Measurements from ENCODE around the gene WDR75. TPM values are rescaled to one million over a fixed set of nuclear protein-coding genes. Genes with fewer than 3 reads are reported as not detected.

Gene WDR75
- polyA plus RNA-seq, 3 donors, result 3.9 to 20.7 (median 5.8) TPM

DNA sequence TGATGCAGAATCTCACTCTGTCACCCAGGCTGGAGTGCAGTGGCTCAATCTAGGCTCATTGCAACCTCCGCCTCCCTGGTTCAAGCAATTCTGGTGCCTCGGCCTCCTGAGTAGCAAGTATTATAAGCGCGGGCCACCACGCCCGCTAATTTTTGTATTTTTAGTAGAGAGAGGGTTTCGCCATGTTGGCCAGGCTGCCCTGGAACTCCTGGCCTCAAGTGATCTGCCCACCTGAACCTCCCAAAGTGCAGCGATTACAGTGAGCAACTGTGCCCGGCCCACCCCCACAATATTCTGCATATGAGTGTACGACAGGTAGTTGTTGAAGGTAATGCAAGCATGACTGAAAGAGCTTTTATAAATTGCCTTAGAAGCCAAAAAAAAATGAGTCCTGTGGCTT lies 1.2 kb downstream of the WDR75 start:
- no peak overlapping the region for H3K9ac ChIP-seq (ENCODE audit: insufficient read depth, low read length, poor library complexity, severe bottlenecking)
- Mint-ChIP-seq H3K27me3 (ENCODE audit: low read depth in 3 of 3) (peaks cover 0 to 3% (median 0%) of the 10 kb centered on the region in 3 donors), H3K4me1 (peaks cover 14% of the 10 kb centered on the region), H3K9me3 (no peaks in the 10 kb centered on the region), H3K36me3 (peaks cover 3 to 7% of the 10 kb centered on the region in 2 donors), H3K4me3 (no peak overlapping the region), H3K27ac (peak overlapping the region in 3 of 7 donors; percentile 25 to 83 (median 41))
- intact Hi-C loops (cut with micrococcal nuclease), result loop anchor here in 1 of 2 donors (5.0 to 10.0 kb wide), 2 partner anchors 220 to 342 kb away; partner anchors contain the start of genes ASNSD1, ORMDL1 and PMS1
- WGBS (ENCODE audit: insufficient coverage), result 75% methylated on average over 2 of the region's 10 CpGs
- no peak overlapping the region for H2AFZ ChIP-seq (ENCODE audit: insufficient read depth, low read depth, low read length, poor library complexity, severe bottlenecking)
- no peaks in the 10 kb centered on the region for H3K27me3 ChIP-seq (ENCODE audit: control insufficient read depth in 2 of 2, insufficient read depth in 2 of 2, low read length in 2 of 2)
- peaks cover 61% of the 10 kb centered on the region for H3K79me2 ChIP-seq (ENCODE audit: insufficient read depth, low read length)
- TF ChIP-seq, protein P1, sequence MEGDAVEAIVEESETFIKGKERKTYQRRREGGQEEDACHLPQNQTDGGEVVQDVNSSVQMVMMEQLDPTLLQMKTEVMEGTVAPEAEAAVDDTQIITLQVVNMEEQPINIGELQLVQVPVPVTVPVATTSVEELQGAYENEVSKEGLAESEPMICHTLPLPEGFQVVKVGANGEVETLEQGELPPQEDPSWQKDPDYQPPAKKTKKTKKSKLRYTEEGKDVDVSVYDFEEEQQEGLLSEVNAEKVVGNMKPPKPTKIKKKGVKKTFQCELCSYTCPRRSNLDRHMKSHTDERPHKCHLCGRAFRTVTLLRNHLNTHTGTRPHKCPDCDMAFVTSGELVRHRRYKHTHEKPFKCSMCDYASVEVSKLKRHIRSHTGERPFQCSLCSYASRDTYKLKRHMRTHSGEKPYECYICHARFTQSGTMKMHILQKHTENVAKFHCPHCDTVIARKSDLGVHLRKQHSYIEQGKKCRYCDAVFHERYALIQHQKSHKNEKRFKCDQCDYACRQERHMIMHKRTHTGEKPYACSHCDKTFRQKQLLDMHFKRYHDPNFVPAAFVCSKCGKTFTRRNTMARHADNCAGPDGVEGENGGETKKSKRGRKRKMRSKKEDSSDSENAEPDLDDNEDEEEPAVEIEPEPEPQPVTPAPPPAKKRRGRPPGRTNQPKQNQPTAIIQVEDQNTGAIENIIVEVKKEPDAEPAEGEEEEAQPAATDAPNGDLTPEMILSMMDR (IDR thresholded peaks at IDR 0.05), result no peak
- H4K20me1 ChIP-seq (ENCODE audit: insufficient read depth, low read length), result peaks cover 6% of the 10 kb centered on the region
- DNase-seq, result no peak
- H3K4me3 ChIP-seq (replicated peaks in 1 of 3; ENCODE audit: low read depth in 2 of 3, low read length in 3 of 3), result peak overlapping the region in 1 of 3 experiments; percentile 87
- H3K4me2 ChIP-seq (replicated peaks; ENCODE audit: extremely low read depth, low read length, poor library complexity, severe bottlenecking), result no peak overlapping the region
- no peak overlapping the region for H3K27ac ChIP-seq (ENCODE audit: low read depth in 1 of 2, low read length in 2 of 2)
- H3K4me1 ChIP-seq (ENCODE audit: control insufficient read depth in 1 of 2, insufficient read depth in 2 of 2, low read length in 2 of 2), result peaks cover 12 to 34% of the 10 kb centered on the region in 2 donors
- H3K9me3 ChIP-seq (replicated peaks in 1 of 2; ENCODE audit: control insufficient read depth in 1 of 2, insufficient read depth in 1 of 2, low read length in 2 of 2), result no peaks in the 10 kb centered on the region
- peaks cover 0 to 22% of the 10 kb centered on the region in 2 donors for H3K36me3 ChIP-seq (replicated peaks in 1 of 2; ENCODE audit: control insufficient read depth in 1 of 2, insufficient read depth in 2 of 2, low read length in 2 of 2)

DNA sequence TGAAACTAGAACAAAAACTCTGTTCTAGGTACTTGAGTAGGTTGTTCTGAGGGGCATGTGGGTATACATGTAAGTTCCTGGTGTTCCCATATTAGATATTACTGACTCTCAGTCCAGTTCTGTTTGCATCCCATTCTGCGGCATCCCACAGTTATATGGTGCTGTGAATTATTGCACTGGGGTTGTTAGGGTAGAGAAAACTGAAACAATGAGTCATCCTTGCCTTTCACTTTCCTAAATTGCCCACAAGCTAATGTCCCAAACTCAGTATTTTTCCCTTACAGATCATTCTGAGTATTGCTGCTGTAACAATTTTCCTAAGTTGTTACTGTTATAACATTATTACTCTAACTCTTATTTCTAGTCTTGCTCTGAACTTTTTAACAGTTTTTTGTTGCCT lies 3.0 kb downstream of the WDR75 start:
- Histone ChIP-seq H2AFZ (ENCODE audit: insufficient read depth, low read depth, low read length, poor library complexity, severe bottlenecking) (no peak overlapping the region), H3K79me2 (ENCODE audit: insufficient read depth, low read length) (peaks cover 67% of the 10 kb centered on the region), H3K9me3 (replicated peaks in 1 of 2; ENCODE audit: control insufficient read depth in 1 of 2, insufficient read depth in 1 of 2, low read length in 2 of 2) (no peaks in the 10 kb centered on the region), H3K27ac (ENCODE audit: low read depth in 1 of 2, low read length in 2 of 2) (no peak overlapping the region), H4K20me1 (ENCODE audit: insufficient read depth, low read length) (peaks cover 6% of the 10 kb centered on the region), H3K27me3 (ENCODE audit: control insufficient read depth in 2 of 2, insufficient read depth in 2 of 2, low read length in 2 of 2) (no peaks in the 10 kb centered on the region), H3K4me2 (replicated peaks; ENCODE audit: extremely low read depth, low read length, poor library complexity, severe bottlenecking) (no peak overlapping the region), H3K4me1 (ENCODE audit: control insufficient read depth in 1 of 2, insufficient read depth in 2 of 2, low read length in 2 of 2) (peaks cover 12 to 26% of the 10 kb centered on the region in 2 donors), H3K4me3 (replicated peaks in 1 of 3; ENCODE audit: low read depth in 2 of 3, low read length in 3 of 3) (no peak overlapping the region), H3K9ac (ENCODE audit: insufficient read depth, low read length, poor library complexity, severe bottlenecking) (no peak overlapping the region), H3K36me3 (replicated peaks in 1 of 2; ENCODE audit: control insufficient read depth in 1 of 2, insufficient read depth in 2 of 2, low read length in 2 of 2) (peaks cover 14 to 41% of the 10 kb centered on the region in 2 donors)
- DNase-seq, result no peak
- no CpG with 5 or more reads among the region's 1 CpG for WGBS (ENCODE audit: insufficient coverage)
- Mint-ChIP-seq H3K4me3 (no peak overlapping the region), H3K36me3 (peaks cover 17 to 23% of the 10 kb centered on the region in 2 donors), H3K9me3 (no peaks in the 10 kb centered on the region), H3K27me3 (ENCODE audit: low read depth in 3 of 3) (no peaks in the 10 kb centered on the region), H3K27ac (no peak overlapping the region), H3K4me1 (peaks cover 12% of the 10 kb centered on the region)
- TF ChIP-seq, protein P1 (IDR thresholded peaks at IDR 0.05), result no peak
- intact Hi-C loops (cut with micrococcal nuclease), result loop anchor here in 1 of 2 donors (5.0 to 10.0 kb wide), 2 partner anchors 218 to 340 kb away; partner anchors contain the start of genes ASNSD1, ORMDL1 and PMS1

Data from CD14-positive monocyte (primary cell).